ENCODE data around the gene FTSJ3. TPM values are rescaled to one million over a fixed set of nuclear protein-coding genes. Genes with fewer than 3 reads are reported as not detected.
"Not testable (repeated sequence)": the region's sequence is repeated elsewhere in the genome, so short reads cannot be mapped to it uniquely, and the experiment has no call there.

FTSJ3 gene
- total RNA-seq, 1 donor from 2014 or later, result 45.5 TPM

DNA sequence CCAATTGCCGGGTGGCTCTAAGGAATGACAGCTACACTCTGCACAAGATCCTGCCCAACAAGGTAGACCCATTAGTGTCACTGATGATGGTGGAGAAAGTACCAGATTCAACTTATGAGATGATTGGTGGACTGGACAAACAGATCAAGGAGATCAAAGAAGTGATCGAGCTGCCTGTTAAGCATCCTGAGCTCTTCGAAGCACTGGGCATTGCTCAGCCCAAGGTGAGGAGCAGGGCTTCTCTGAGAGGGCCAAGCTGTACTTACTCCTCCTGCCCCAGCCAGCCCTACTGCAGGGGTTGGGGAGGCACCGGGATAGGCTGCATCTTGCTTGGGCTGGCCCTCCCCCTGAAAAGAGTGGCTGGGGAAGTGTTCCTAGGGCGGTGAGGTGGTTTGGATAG lies 2.8 kb upstream of the FTSJ3 start:
- no peak for DNase-seq (ENCODE audit: low spot score)

DNA sequence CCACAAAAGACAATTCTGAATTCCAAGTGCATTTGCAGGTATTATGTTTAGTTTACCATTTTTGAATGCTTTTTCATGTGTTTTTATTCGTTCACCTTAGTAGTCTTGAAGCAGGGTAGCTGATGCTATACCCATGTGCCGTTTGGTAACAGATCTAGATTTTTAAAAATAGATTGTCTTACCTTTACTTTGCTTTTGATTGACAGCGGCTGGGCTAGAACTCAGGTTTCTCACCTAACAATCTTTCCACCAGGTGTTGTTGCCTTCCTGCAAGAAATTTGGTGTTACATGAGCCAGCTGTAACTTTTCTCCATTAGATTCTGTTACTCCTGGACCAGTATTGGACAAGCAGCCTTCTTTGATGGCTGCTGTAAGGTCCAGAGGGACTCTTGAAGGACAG lies 1.5 kb upstream of the FTSJ3 start:
- no peak for DNase-seq (ENCODE audit: low spot score)

DNA sequence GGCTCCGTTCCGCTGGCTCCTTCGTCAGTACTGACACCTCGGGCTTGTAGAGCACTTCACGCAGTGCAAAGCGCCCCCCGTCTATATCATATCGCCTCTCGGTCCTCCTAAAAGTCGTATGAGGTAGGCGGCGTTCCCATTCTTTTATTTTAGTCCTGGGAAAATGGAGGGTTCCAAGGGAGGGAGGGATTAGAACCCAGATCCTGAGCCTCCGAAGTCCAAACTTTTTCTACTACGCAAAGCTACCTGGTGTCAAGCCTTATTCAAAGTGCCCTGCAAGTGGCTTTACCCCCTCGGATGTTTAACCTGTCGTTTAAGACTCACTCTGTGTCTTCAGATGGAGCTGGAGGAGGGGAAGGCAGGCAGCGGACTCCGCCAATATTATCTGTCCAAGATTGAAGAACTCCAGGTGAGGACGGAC lies 348 bp upstream of the FTSJ3 start:
- no peak for DNase-seq (ENCODE audit: low spot score)

DNA sequence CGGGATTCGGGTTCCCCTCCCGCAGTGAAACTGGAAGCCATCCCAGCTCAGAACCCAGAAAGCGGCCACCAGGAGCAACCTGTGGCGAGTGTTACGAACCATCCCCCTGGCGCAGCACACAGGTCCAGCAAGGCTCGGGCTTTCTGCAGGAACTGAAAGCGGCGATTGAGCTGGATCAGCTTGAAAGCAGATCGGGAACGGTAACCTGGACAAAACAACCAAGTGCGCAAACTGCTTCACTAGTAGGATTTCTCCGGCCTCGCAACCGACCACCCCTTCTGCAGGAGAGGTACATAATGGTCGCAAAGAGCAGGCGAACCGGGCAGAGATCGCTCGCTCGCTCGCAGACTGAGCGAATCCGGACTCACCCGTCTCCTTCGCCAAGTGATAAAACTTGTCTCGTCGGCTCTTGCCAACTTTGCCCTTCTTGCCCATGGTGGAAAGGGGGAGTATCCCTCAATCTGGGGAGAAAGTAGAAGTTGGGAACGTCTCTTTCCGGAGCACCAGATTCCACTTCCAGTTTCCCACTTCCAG lies 928 bp downstream of the FTSJ3 start:
- DNase-seq (ENCODE audit: low spot score), result no peak

DNA sequence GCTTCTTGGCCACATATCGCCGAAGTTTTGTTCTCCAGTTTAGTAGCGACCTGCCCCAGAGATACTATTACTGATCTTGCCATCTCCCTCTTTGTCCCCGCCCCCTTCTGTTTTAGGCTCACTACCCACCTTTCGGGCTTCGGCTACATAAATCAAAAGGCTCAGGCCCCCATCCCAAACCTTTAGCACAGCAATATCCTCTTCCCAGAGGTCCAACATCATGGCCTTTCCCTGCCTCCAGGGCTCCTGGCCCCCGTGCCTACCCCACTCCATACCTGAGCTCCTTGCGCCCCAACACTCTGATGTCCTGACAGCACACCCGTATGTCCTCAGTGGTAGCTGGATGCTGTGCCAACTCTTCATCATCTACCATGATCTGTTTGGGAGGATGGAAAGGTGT lies 3.1 kb downstream of the FTSJ3 start:
- no peak for DNase-seq (ENCODE audit: low spot score)

DNA sequence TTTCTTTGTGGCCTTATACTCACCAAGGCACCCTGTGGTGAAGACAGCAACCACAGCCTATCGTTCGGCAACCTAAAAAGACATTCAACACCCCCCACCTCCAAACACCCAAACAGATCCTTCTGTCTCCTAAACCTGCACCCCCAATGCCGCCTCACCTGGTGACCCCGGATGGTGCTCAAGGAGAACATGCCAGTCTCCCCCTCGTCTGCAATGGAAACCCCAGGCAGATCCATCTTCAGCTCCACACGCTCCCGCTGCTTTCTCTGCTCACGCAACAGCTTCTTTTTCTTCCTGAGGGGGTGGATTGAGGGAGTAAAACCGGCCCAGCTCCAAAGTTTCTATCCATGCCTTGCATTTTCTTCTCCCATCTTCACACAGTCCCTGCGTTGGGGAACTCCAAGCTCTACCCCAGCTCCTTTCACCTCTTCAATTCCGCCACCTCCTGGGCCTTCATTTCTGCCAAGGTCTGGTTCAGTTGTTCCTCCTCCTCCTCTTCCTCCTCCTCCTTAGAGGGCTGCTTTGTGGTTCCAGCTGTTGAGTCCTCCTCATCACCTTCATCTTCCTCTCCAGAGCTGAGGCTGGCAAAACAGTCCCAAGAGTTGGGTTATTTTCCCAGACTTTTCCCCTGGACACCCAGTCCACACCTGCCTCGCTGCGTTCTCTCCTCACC lies 3.7 kb downstream of the FTSJ3 start:
- no peak for DNase-seq (ENCODE audit: low spot score)

DNA sequence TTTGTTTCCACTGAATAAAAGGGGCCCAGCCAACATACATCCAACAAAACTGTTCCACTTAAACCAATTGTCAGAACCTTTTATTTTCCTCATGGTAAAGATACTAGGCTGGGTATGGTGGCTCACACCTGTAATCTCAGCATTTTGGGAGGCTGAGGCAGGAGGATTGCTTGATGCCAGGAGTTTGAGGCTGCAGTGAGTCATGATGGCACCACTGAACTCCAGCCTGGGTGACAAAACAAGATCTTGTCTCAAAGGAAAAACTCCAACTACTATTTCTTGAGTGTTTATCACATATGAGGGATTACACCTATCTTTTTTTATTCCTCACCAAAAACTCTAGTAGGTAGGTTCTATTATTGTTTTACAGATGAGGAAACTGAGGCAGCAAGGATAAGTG lies 4.9 kb downstream of the FTSJ3 start:
- no peak for DNase-seq (ENCODE audit: low spot score)

DNA sequence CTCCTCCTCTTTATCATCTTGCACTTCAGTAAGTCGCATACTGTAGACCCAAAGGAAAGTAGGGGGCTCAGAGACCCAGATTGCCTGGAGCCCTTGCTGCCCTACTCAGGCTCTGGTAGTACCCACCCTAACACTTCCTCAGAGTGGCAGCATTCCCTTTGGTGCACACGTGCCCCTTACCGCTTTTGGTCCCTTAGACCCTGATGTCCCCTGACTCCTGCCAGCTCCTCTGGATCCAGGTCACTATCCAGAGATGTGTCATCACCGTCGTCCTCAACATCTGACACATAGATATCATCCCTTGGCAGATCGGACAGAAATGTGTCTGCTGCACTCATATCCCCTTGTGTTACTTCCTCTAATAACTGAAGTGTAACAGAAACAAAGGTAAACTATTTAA lies 5.7 kb downstream of the FTSJ3 start:
- no peak for DNase-seq (ENCODE audit: low spot score)

DNA sequence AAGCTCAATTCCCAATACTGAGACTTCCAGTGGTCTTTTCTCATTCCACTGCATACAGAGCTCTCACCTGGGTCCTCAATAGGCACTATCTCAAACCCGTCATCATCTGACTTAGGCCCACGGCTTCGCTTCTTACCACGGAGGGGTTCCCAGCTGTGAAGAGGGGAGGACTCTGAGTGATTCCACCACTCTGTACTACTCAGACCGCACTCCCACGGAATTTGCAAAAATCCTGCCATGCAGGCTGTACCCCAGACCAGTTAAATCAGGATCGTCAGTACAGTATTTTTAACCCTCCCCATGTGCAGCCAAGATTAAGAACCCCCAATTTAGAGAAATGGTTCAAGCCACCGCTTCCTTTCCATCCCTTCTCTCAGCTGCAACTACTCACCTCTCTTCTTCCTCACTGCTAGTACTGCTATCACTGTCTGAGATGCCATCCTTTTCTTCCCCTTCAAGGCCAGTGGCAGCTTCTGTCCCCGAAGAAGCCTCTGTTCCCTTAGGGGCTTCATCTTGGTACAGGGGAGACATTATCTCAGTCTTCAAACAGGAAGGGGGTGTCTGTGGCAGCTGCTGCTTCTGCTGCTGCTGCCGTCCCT lies 6.4 kb downstream of the FTSJ3 start:
- DNase-seq (ENCODE audit: low spot score), result no peak

DNA sequence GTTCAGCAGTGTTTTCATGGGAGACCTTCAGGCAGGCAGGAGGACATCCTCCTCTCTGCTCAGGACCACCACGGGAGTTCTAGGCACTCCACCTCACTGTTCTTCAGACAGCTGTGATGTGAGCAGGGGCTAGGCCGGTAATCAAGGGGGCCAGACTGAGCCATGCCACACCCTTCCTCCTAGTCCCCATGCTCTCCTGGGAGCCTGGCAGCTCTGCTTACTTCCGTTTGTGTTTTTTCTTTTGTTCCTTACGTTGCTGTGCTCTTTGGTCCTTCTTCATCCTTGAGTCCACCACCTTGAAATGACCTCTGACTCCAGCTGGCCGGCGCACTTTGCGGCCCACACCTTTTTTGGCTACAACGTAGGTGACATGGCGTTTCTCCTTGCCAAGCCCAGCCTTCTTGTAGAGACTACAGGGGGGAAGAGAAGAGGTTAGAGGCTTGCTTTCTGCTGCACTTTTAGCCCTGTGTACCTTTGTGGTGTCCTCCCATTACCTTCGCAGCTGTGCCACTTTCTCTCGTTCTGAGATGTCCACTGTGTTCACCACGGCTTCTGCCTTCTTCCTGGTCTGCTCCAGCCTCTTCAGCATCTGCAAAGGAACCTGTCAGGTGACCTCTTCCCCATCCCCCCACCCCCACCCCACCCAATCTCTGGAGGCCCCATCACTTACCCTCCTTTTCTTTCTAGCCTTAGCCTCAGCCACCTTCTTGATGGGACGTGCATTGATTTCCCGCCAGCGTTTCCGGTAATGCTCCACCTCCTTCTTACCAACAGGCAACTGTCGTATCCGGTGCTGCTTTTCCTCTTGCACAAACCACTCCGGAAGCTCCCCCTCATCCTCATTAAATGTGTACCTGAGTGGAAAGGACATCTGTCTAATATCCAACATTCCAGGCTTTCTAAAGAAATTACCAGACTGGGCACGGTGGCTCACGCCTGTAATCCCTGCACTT lies 7.6 kb downstream of the FTSJ3 start:
- DNase-seq (ENCODE audit: low spot score), result no peak

DNA sequence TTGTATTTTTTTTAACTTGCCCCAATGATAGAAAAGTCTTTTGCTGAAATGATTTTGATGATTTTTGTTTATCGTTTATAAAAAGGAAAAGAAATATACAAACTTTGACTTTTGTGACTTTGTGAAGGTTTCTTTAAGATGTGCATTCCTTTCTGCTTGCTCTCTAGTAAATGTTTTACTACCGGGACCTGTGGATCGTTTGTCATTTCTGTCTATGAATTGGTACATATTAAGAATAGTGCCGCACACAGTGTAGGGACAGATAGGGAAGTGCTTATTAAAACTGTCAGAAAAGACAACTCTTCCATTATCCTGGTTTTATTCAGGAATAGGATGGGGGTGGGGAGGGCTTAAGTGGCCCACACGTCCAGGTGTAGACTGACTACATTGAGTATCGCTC lies 8.3 kb downstream of the FTSJ3 start:
- DNase-seq (ENCODE audit: low spot score), result no peak

DNA sequence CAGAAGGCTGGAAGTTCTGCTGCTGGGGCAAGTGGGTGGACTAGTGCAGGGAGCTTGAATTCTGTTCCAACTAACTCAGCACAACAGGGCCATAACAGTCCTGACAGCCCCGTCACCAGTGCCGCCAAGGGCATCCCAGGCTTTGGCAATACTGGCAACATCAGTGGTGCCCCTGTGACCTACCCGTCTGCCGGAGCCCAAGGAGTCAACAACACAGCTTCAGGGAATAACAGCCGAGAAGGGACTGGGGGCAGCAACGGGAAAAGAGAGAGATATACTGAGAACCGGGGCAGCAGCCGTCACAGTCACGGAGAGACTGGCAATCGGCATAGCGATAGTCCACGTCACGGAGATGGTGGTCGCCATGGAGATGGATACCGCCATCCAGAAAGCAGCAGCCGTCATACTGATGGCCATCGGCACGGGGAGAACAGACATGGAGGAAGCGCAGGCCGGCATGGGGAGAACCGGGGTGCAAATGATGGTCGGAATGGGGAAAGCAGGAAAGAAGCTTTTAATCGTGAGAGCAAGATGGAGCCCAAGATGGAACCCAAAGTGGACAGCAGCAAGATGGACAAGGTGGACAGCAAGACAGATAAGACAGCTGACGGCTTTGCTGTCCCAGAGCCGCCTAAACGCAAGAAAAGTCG lies 9.6 kb downstream of the FTSJ3 start:
- DNase-seq (ENCODE audit: low spot score), result no peak

DNA sequence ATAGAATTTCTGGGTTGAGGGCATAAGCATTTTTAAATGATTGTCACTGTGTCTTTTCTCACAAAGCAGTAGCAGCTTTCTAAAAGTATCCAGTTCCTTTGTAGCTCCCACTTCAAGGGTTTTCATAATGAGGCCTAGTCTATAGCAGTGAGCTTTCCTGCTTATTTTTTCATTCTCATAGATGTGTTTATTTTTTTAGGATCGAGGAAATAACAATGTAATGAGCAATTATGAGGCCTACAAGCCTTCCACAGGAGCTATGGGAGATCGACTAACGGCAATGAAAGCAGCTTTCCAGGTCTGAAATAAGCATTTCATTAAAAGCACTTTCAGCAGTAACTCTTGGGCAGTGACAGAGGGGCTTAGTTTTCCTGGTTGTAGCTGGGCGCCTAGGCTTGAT lies 10.8 kb downstream of the FTSJ3 start:
- no peak for DNase-seq (ENCODE audit: low spot score)

DNA sequence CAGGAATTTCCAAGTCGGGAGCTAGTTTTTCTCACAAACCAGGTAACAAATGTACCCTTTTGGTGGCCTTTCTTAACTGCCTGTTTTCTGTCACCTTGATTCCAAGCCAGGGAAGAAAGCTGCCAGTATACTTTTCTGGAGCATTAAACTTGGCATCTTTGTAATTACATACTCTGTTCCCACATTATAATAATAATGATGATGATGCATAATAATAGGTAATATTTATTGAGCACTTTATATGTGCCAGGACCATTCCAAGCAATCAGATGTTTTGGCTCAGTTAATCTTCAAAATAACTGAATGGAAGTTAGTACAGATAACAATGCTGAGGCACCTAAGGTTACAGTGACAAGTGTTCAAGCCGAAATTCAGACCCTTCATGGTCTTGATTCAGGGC lies 11.3 kb downstream of the FTSJ3 start:
- no peak for DNase-seq (ENCODE audit: low spot score)

DNA sequence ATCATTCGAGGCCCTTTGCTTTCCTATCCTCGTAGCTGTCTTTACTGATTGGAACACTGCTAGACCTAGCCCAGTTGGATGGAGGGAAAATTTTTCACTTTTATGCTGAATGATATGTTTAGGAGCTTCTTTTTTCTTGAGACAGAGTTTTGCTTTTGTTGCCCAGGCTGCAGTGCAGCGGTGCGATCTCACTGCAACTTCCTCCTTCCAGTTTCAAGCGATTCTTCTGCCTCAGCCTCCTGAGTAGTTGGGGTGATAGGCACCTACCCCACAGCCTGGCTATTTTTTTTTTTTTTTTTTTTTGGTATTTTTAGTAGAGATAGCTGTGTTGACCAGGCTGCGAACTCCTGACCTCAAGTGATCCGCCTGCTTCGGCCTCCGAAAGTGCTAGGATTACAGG lies 17.5 kb downstream of the FTSJ3 start:
- no peak for DNase-seq (ENCODE audit: low spot score)

DNA sequence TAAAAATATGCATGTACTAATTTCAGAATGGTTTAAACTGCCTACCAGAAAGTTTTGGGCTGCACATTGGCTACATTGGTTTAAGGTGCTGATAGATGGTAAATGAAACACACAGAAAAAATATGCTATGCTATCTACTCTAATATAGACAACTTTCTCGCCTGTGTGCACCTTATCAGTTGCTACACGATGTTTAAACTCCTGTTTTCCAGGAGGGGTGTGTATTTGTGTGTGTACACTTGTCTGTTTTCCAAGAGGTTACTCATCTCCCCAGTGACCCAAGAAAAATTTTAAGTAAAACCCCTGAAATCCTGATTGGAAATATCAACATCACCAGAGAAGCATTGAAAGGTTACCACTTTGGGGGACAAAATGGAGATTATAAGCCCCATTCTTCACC lies 21.9 kb downstream of the FTSJ3 start:
- no peak for DNase-seq (ENCODE audit: low spot score)

DNA sequence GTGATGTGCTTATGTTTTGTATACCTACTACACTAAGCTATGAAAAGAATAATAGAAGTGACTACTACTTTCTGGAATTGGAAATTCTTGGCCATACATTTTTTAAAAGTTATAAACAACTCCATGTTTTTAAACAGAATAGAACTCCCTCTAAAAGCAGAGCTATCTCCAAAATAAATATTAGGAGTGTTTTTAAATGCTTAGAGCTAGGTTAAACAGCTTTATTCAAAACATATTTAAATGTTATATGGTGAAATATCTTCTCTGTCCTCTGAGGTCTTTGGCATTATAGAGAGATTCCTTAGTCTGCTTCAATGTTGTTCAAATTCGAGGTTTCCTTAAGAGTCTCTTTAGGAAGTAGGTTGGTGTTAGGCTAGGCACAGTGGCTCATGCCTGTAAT lies 23.1 kb downstream of the FTSJ3 start:
- no peak for DNase-seq (ENCODE audit: low spot score)

DNA sequence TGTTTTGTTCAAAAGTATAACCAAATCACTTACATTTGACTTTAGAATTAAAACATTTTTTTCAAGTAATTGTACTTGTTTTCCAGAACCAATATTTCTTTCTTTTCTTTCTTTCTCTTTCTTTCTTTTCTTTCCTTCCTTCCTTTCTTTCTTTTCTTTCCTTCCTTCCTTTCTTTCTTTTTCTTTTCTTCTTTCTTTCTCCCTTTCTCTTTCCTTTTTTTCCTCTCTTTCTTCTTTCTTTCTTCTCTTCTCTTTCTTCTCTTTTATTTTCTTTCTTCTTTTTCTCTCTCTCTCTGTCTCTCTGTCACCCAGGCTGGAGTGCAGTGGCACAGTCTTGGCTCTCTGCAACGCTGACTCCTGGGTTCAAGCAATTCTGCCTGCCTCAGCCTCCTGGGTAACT lies 26.7 kb downstream of the FTSJ3 start:
- no peak for DNase-seq (ENCODE audit: low spot score)

DNA sequence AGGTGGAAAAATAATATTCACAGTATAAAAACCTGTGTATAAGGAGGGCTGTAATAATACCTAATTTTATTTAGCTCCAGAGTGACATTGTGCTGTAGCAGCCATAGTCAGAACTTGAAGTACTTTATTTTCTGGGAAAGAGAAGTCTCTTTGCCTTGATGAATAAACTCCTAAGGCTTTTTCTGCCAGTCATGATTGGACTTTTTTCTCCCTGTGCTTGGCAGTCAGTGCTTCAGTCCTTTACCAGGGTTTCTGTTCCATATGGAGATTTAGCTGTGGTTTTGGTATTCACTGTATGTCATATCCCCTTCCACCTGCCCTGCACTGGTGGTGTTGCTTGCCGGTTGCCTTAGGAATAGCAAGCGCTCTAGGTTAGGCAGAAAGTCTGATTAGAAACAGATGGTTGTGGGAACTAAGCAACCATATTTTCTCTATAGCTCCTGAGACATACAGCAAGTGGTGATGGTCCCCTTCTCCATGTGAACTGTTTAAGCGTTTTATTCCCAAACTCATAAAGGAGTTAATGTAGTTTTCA lies 28.8 kb downstream of the FTSJ3 start:
- DNase-seq (ENCODE audit: low spot score), result no peak

DNA sequence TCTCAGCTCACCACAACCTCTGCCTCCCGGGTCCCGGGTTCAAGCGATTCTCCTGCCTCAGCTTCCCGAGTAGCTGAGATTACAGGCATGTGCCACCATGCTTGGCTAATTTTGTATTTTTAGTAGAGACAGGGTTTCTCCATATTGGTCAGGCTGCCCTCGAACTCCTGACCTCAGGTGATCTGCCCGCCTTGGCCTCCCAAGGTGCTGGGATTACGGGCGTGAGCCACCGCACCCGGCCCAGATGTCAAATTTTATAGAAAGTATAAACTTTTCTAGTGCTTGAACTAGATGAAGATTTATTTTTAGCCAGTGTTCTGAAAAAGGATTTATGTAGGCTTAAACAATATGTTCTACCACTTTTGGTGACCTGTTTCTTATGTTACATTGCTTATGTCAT lies 31.1 kb downstream of the FTSJ3 start:
- DNase-seq (ENCODE audit: low spot score), result not testable (repeated sequence)

DNA sequence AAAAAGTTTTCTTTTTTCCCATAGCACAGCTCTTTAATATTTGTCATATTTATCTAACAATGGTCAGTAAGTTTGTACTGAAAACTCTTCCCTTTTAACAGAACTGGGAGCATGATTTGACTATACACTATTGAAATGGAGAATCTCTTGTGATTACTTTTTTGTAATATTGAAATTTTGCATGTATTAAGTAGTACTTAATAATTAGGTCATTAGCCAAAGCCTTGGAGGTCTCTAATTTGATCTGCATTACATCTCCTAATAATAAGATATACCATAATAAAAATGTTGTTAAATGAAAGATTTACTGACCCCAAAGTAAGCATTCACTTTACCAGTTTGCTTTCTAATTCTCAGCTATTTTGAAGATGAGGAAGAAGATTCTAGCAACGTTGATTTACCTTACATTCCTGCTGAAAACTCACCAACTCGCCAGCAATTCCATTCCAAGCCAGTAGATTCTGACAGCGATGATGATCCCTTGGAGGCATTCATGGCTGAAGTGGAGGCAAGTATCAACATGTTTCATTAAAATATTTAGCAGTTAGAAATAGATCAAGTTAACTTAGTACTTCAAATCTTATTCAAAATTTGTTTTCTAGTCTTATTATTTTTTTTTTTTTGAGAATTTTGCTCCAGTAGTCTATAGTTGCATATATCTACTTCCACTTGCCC lies 35.3 kb downstream of the FTSJ3 start:
- no peak for DNase-seq (ENCODE audit: low spot score)

Measured in umbilical cord (tissue), 2 donors.